ENCODE measurements around the gene ZNF433. TPM values are rescaled to one million over a fixed set of nuclear protein-coding genes. Genes with fewer than 3 reads are reported as not detected.

The ZNF433 gene
- total RNA-seq, 2 donors from 2014 or later = 3.9 to 7.9 TPM

- Histone ChIP-seq H3K27ac (ENCODE audit: low read depth, low read length) (peak within 1 kb of the TSS; percentile 77), H3K9me3 (ENCODE audit: control insufficient read depth, low read length) (peaks cover 12% of the 10 kb centered on the region), H3K27me3 (ENCODE audit: control insufficient read depth, insufficient read depth, low read length, poor library complexity, severe bottlenecking) (no peaks in the 10 kb centered on the region), H3K4me3 (ENCODE audit: low read length) (peak within 1 kb of the TSS; percentile 87), H3K9ac (ENCODE audit: extremely low read depth, low read length, poor library complexity, severe bottlenecking) (peak within 1 kb of the TSS; percentile 53), H3K36me3 (ENCODE audit: control insufficient read depth, insufficient read depth, low read length) (no peaks in the 10 kb centered on the region), H3K4me1 (ENCODE audit: control insufficient read depth, insufficient read depth, low read length) (no peaks in the 10 kb centered on the region)
- DNase-seq = peak; percentile 98
- Mint-ChIP-seq H3K4me1 (peaks cover 3% of the 10 kb centered on the region), H3K27me3 (ENCODE audit: insufficient read depth) (peaks cover 27% of the 10 kb centered on the region), H3K27ac (peak within 1 kb of the TSS; percentile 95), H3K9me3 (peaks cover 47% of the 10 kb centered on the region), H3K4me3 (peak within 1 kb of the TSS; percentile 74), H3K36me3 (ENCODE audit: low read depth) (peaks cover 13% of the 10 kb centered on the region)
- peak; percentile 67 for TF ChIP-seq CTCF (conservative IDR thresholded peaks at IDR 0.05)
- 0% methylated on average over 17 to 46 of the region's 46 CpGs for WGBS, 2 experiments (ENCODE audit: insufficient coverage in 1 of 2, insufficient read length in 1 of 2)
Observed at GRCh38 chr19:12052497-12053169, 17.2 kb upstream of the ZNF433 start, which contains the start of gene ZNF878. Gene ZNF878, minus strand, starts transcription at chr19:12052961. Its CDS starts 160 bp downstream, at chr19:12052801.

GRCh38 chr19:12052091-12052496 is 16.6 kb upstream of the ZNF433 start:
- no peak overlapping the region for H3K27ac ChIP-seq (ENCODE audit: low read depth, low read length)
- H3K9ac ChIP-seq (ENCODE audit: extremely low read depth, low read length, poor library complexity, severe bottlenecking) = peak overlapping the region; percentile 53
- peak overlapping the region; percentile 87 for H3K4me3 ChIP-seq (ENCODE audit: low read length)
- Mint-ChIP-seq H3K9me3 (peaks cover 52% of the 10 kb centered on the region), H3K4me3 (peak overlapping the region; percentile 74), H3K4me1 (peaks cover 3% of the 10 kb centered on the region), H3K27me3 (ENCODE audit: insufficient read depth) (peaks cover 27% of the 10 kb centered on the region), H3K36me3 (ENCODE audit: low read depth) (peaks cover 15% of the 10 kb centered on the region), H3K27ac (no peak overlapping the region)
- H3K27me3 ChIP-seq (ENCODE audit: control insufficient read depth, insufficient read depth, low read length, poor library complexity, severe bottlenecking) = no peaks in the 10 kb centered on the region
- H3K9me3 ChIP-seq (ENCODE audit: control insufficient read depth, low read length) = peaks cover 18% of the 10 kb centered on the region
- WGBS, 2 experiments (ENCODE audit: insufficient coverage in 1 of 2, insufficient read length in 1 of 2) = 1 to 4% methylated on average over 12 to 14 of the region's 14 CpGs
- no peak for DNase-seq
- H3K36me3 ChIP-seq (ENCODE audit: control insufficient read depth, insufficient read depth, low read length) = no peaks in the 10 kb centered on the region
- no peak for TF ChIP-seq CTCF (conservative IDR thresholded peaks at IDR 0.05)
- no peaks in the 10 kb centered on the region for H3K4me1 ChIP-seq (ENCODE audit: control insufficient read depth, insufficient read depth, low read length)

GRCh38 chr19:12047868-12048267 is 12.4 kb upstream of the ZNF433 start:
- H3K27ac ChIP-seq (ENCODE audit: low read depth, low read length) = no peak overlapping the region
- peaks cover 7% of the 10 kb centered on the region for H3K27me3 Mint-ChIP-seq (ENCODE audit: insufficient read depth)
- H3K36me3 ChIP-seq (ENCODE audit: control insufficient read depth, insufficient read depth, low read length) = peaks cover 28% of the 10 kb centered on the region
- H3K27me3 ChIP-seq (ENCODE audit: control insufficient read depth, insufficient read depth, low read length, poor library complexity, severe bottlenecking) = no peaks in the 10 kb centered on the region
- H3K9me3 ChIP-seq (ENCODE audit: control insufficient read depth, low read length) = peaks cover 55% of the 10 kb centered on the region
- WGBS, 2 experiments (ENCODE audit: insufficient coverage in 1 of 2, insufficient read length in 1 of 2) = 97% methylated on average over 2 of the region's 2 CpGs; no CpG with 5 or more reads in 1 of the 2 experiments
- no peak overlapping the region for H3K27ac Mint-ChIP-seq
- H3K4me3 Mint-ChIP-seq = no peak overlapping the region
- H3K36me3 Mint-ChIP-seq (ENCODE audit: low read depth) = peaks cover 49% of the 10 kb centered on the region
- peaks cover 79% of the 10 kb centered on the region for H3K9me3 Mint-ChIP-seq
- H3K4me1 Mint-ChIP-seq = peaks cover 3% of the 10 kb centered on the region
- no peak for TF ChIP-seq CTCF (conservative IDR thresholded peaks at IDR 0.05)
- no peak overlapping the region for H3K9ac ChIP-seq (ENCODE audit: extremely low read depth, low read length, poor library complexity, severe bottlenecking)
- no peak overlapping the region for H3K4me3 ChIP-seq (ENCODE audit: low read length)
- no peaks in the 10 kb centered on the region for H3K4me1 ChIP-seq (ENCODE audit: control insufficient read depth, insufficient read depth, low read length)
- no peak for DNase-seq
